Posterior vena cava (tissue), 2 donors: ENCODE results near the gene TBC1D3G. TPM values are rescaled to one million over a fixed set of nuclear protein-coding genes. Genes with fewer than 3 reads are reported as not detected.
"Not testable (repeated sequence)": the region's sequence is repeated elsewhere in the genome, so short reads cannot be mapped to it uniquely, and the experiment has no call there.

Experiments
- DNase-seq: peaks from one replicate; pipeline ENCODE4 v3.0.0-alpha.2; 2020; ENCODE audit warnings: low spot score
- intact Hi-C, 2 donors: fragments of 100-400 bp; cut with DNase I; formaldehyde crosslinking; loops; one replicate each; pipeline versions ENCODE4 v1.14.1 to v1.14.2; 2022 to 2023
- long read RNA-seq, 2 donors: library from polyadenylated mRNA; unstranded; transcript quantifications; one replicate each; pipeline ENCODE4 v2.0.0, GENCODE V29; 2020 to 2021
- total RNA-seq, 2 donors: library from RNA; stranded (reverse); fragmentation: NEBNext Ultra II Directional; extraction: Animal tissue kit (Norgen Biotek cat#: 25700); gene quantifications; one replicate each; pipeline ENCODE4 v1.2.1, GENCODE V29; 2021
- donor health status: DM: yes; HTN: yes; CAD: no.
- donor health status: DM: yes; HTN: yes; CAD: no.

The TBC1D3G gene
- total RNA-seq = not detected
- long read RNA-seq, donor 1 = 0 reads
- long read RNA-seq, donor 2 = 0 reads

- intact Hi-C loops = not testable (repeated sequence)
Measured at GRCh38 chr17:36323584-36323983, at the start of gene TBC1D3G. Gene TBC1D3G (plus strand): TSS chr17:36323884. CDS start chr17:36325412, 1,528 bp downstream.

DNA sequence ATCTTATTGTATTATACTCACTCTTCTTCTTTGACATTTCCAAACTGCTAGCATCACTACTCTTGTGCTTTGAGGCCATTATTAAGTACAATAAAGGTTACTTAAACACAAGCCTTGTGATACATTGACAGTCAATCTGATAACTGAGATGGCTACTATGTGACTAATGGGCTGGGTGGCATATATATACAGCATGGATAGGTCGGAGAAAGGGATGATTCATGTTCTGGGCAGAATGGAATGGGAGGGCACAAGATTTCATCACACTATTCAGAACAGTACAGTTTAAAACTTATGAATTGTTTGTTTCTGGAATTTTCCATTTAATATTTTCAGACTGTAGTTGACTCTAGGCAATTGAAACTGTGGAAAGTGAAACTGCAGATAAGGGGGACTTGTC is 40.4 kb upstream of the TBC1D3G start:
- intact Hi-C loops, DNase-seq: not testable (repeated sequence)

More at GRCh38 chr17:36323584-36323983, at the start of gene TBC1D3G:
- DNase-seq = not testable (repeated sequence)

- intact Hi-C loops, DNase-seq: not testable (repeated sequence)
Measured at GRCh38 chr17:36284219-36284618, 39.5 kb upstream of the TBC1D3G start.

DNA sequence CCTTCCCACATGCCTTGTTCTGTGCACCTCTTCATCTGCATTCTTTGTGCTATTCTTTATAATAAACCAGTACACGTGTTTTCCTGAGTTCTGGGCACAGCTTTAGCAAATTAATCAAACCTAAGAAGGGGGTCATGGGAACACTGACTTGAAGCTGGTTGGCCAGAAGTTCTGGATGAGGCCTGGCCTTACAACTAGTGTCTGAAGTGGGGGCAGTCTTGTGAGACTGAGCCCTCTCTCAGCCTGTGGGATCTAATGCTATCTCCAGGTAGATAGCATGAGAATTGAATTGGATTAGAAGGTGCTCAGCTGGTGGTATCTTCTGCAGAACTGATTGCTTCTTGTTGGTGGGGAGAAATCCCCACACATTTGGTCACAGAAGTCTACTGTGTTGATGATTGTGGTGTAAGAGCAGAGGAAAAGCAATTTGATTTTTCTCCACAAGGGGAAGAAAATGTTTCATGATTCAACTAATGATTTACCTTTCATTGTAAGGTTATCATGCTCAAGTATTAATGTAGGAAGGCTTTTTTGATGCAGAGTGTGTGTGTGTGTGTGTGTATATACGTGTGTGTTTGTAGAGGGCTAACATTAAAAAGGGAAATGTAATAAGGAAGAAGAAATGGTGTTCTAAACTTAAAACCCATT is 33.6 kb upstream of the TBC1D3G start:
- DNase-seq, intact Hi-C loops: not testable (repeated sequence)

- intact Hi-C loops, DNase-seq: not testable (repeated sequence)
Measured at GRCh38 chr17:36295161-36295560, 28.5 kb upstream of the TBC1D3G start.

DNA sequence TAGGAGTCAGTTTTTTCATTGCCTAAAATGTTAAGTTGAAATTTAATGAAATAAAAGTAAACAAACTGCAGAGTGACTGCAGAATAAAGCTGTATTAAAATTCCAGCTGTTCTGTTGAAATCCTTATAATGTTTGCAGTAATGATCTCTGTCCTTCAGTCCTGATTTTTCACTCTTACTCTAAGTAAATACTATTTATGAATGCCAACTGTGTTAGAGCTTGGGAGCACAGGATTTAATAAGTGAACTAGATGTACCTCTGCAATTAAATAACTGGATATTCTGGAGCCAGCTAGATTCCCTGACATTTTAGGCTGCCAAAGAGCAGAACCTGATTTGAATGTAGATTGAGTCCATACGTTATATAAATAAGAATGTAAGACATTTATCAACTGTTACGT is 7.9 kb upstream of the TBC1D3G start:
- intact Hi-C loops = not testable (repeated sequence)

GRCh38 chr17:36362496-36362895 is 38.8 kb downstream of the TBC1D3G start:
- DNase-seq, intact Hi-C loops: not testable (repeated sequence)

More for the DNA sequence above, 7.9 kb upstream of the TBC1D3G start:
- DNase-seq = not testable (repeated sequence)

DNA sequence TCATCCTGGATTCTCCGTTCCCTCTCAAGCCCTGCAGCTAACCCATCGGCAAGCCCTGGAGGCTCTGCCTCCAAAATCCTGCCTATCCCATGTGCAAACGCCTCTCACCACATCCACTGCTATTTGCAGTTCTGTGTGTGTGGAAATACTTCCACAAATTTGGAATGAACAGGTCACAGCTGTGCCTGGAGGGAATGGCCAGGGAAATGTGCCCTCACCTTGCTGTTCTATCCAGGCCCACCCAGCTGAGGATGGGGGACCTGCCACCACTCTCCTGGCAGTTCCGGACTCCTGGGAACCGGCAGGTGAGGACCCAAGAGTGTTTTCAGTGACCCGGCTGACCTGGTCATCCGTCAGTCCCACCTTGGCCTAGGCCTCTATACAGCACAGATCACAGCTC is 52.3 kb downstream of the TBC1D3G start:
- intact Hi-C loops, DNase-seq: not testable (repeated sequence)

Other genes starting within 250 kb of the TBC1D3G start
- 1 to 10 TPM; 2.0 to 2.6 TPM for gene CCL3, start 233.7 kb upstream of the TBC1D3G start, total RNA-seq
- 1 to 10 TPM; 2.3 to 2.6 TPM for gene CCL4, start 220.1 kb upstream of the TBC1D3G start, total RNA-seq
- 1 to 10 TPM; 2.9 to 3.8 TPM for gene TBC1D3B, start 147.2 kb upstream of the TBC1D3G start, total RNA-seq
- gene CCL3L1, start 127.1 kb upstream of the TBC1D3G start, total RNA-seq = not detected
- not detected for gene CCL4L2, start 112.8 kb upstream of the TBC1D3G start, total RNA-seq
- not detected for gene TBC1D3I, start 59.3 kb upstream of the TBC1D3G start, total RNA-seq
- gene TBC1D3H, start 64.6 kb downstream of the TBC1D3G start, total RNA-seq = not detected
- gene ZNHIT3, start 162.8 kb downstream of the TBC1D3G start, total RNA-seq = 10 to 100 TPM; 20.7 to 20.9 TPM
- 10 to 100 TPM; 32.7 to 36.4 TPM for gene MYO19, start 211.0 kb downstream of the TBC1D3G start, total RNA-seq
- gene PIGW, start 211.1 kb downstream of the TBC1D3G start, total RNA-seq = 1 to 10 TPM; 6.0 to 6.3 TPM
- 10 to 100 TPM; 64.0 to 65.5 TPM for gene GGNBP2, start 221.0 kb downstream of the TBC1D3G start, total RNA-seq